ENCODE results near the gene OR10H3. TPM values are rescaled to one million over a fixed set of nuclear protein-coding genes. Genes with fewer than 3 reads are reported as not detected.

Gene OR10H3
- total and polyA plus RNA-seq, 3 donors from 2014 or later, result not detected

GRCh38 chr19:15727724-15728123 lies 10.1 kb upstream of the OR10H3 start, which contains the start of gene OR10H2:
Gene OR10H2 (plus strand): TSS chr19:15728024. CDS start chr19:15728044, 20 bp downstream.
- intact Hi-C loops (cut with DNase I; ENCODE audit: low total_unique reads), result no loop called here
- H3K9me3 ChIP-seq, result no peaks in the 10 kb centered on the region
- H3K4me1 ChIP-seq, result no peaks in the 10 kb centered on the region
- 71 to 77% methylated on average over 5 of the region's 5 CpGs for WGBS, 2 donors
- no peak for DNase-seq
- no peak within 1 kb of the TSS for H3K27ac ChIP-seq
- no peak for TF ChIP-seq CTCF (IDR thresholded peaks at IDR 0.05)
- no peak for TF ChIP-seq POLR2A (IDR thresholded peaks at IDR 0.05)
- H3K36me3 ChIP-seq (ENCODE audit: low read depth, missing control alignments), result no peaks in the 10 kb centered on the region
- no peak within 1 kb of the TSS for H3K4me3 ChIP-seq
- H3K27me3 ChIP-seq, result no peaks in the 10 kb centered on the region

- Histone ChIP-seq H3K36me3 (ENCODE audit: low read depth, missing control alignments) (no peaks in the 10 kb centered on the region), H3K9me3 (no peaks in the 10 kb centered on the region), H3K4me3 (no peak overlapping the region), H3K4me1 (no peaks in the 10 kb centered on the region), H3K27ac (no peak overlapping the region), H3K27me3 (no peaks in the 10 kb centered on the region)
- intact Hi-C loops (cut with DNase I; ENCODE audit: low total_unique reads), result no loop called here
- 44 to 48% methylated on average over 1 of the region's 1 CpG for WGBS, 2 donors
- DNase-seq, result no peak
- TF ChIP-seq CTCF (IDR thresholded peaks at IDR 0.05) (no peak), POLR2A (IDR thresholded peaks at IDR 0.05) (no peak)
Observed at GRCh38 chr19:15730538-15730937, 7.2 kb upstream of the OR10H3 start.

GRCh38 chr19:15732388-15732787 lies 5.4 kb upstream of the OR10H3 start:
- H3K9me3 ChIP-seq, result no peaks in the 10 kb centered on the region

GRCh38 chr19:15733895-15734294 lies 3.9 kb upstream of the OR10H3 start:
- H3K27me3 ChIP-seq, result no peaks in the 10 kb centered on the region
- no peak overlapping the region for H3K4me3 ChIP-seq
- no peak overlapping the region for H3K27ac ChIP-seq
- H3K4me1 ChIP-seq, result no peaks in the 10 kb centered on the region
- no peak for TF ChIP-seq POLR2A (IDR thresholded peaks at IDR 0.05)
- no peak for TF ChIP-seq CTCF (IDR thresholded peaks at IDR 0.05)
- H3K36me3 ChIP-seq (ENCODE audit: low read depth, missing control alignments), result no peaks in the 10 kb centered on the region
- DNase-seq, result no peak
- no peaks in the 10 kb centered on the region for H3K9me3 ChIP-seq
- intact Hi-C loops (cut with DNase I; ENCODE audit: low total_unique reads), result no loop called here
- WGBS, 2 donors, result 68 to 76% methylated on average over 6 of the region's 6 CpGs

More at GRCh38 chr19:15732388-15732787, 5.4 kb upstream of the OR10H3 start:
- H3K4me3 ChIP-seq, result no peak overlapping the region
- intact Hi-C loops (cut with DNase I; ENCODE audit: low total_unique reads), result no loop called here
- WGBS, 2 donors, result 44% methylated on average over 1 of the region's 1 CpG; no CpG with 5 or more reads in 1 of the 2 donors
- H3K4me1 ChIP-seq, result no peaks in the 10 kb centered on the region
- no peak for TF ChIP-seq POLR2A (IDR thresholded peaks at IDR 0.05)
- TF ChIP-seq CTCF (IDR thresholded peaks at IDR 0.05), result no peak
- no peaks in the 10 kb centered on the region for H3K36me3 ChIP-seq (ENCODE audit: low read depth, missing control alignments)
- H3K27ac ChIP-seq, result no peak overlapping the region
- no peak for DNase-seq
- H3K27me3 ChIP-seq, result no peaks in the 10 kb centered on the region

- no peak overlapping the region for H3K27ac ChIP-seq
- intact Hi-C loops (cut with DNase I; ENCODE audit: low total_unique reads), result no loop called here
- WGBS, 2 donors, result 75 to 77% methylated on average over 1 of the region's 1 CpG
Observed at GRCh38 chr19:15740785-15741184, 3.0 kb downstream of the OR10H3 start.

More at GRCh38 chr19:15740785-15741184, 3.0 kb downstream of the OR10H3 start:
- H3K4me3 ChIP-seq, result no peak overlapping the region
- H3K9me3 ChIP-seq, result no peaks in the 10 kb centered on the region
- TF ChIP-seq POLR2A (IDR thresholded peaks at IDR 0.05) (no peak), CTCF (IDR thresholded peaks at IDR 0.05) (no peak)
- no peaks in the 10 kb centered on the region for H3K4me1 ChIP-seq
- no peaks in the 10 kb centered on the region for H3K36me3 ChIP-seq (ENCODE audit: low read depth, missing control alignments)
- DNase-seq, result no peak
- H3K27me3 ChIP-seq, result no peaks in the 10 kb centered on the region
